OCI-LY1 (cell line): ENCODE data around the gene MLLT6.

Source experiments
- EZH2 ChIP-seq: fragments of 200-600 bp; sonication (generic), shearing (Covaris generic); IDR thresholded peaks from 2 replicates; pipeline ENCODE4 v1.8.0; 2017; ENCODE audit warnings: borderline replicate concordance, mixed run types, mild to moderate bottlenecking, antibody characterized with exemption, low read length, moderate library complexity, mixed read lengths
- TF ChIP-seq, protein P1 (sequence below): fragments of 200-600 bp; sonication (generic), shearing (Covaris generic); IDR thresholded peaks from 2 replicates; pipeline ENCODE4 v1.5.1; 2017; ENCODE audit warnings: mild to moderate bottlenecking, antibody characterized with exemption, low read length, moderate library complexity, mixed read lengths

DNA sequence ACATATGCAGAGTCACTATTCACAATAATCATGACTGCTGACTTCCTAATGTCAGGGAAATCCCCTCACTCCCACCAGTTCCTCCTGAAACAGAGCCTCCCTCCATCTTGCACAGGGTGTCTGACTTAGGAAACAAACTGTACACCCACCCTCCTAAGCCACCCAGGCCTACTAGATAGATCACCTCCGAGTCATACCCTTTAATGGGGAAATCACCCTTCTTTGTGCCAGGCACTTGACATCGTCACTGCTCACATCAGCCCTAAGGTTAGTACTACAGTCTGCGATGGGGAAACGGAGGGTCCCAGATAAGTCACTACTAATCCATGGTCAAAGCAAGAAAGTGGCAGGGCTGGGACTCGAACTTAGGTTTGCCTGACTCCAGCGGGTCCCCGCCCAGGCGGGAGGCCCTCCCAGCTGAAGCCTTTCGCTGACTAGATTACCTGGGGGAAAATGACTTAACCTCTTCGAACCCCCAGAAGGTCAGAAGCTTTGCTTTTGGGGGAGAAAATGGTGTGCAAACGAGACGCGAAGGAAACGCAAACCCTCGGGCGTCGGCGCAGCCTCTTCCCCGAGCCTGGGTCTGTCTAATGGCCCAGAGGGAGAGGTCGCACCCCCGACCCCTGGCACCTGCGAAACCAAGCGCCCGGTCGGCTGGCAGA, 3.4 kb upstream of the MLLT6 start:
- TF ChIP-seq, protein P1, sequence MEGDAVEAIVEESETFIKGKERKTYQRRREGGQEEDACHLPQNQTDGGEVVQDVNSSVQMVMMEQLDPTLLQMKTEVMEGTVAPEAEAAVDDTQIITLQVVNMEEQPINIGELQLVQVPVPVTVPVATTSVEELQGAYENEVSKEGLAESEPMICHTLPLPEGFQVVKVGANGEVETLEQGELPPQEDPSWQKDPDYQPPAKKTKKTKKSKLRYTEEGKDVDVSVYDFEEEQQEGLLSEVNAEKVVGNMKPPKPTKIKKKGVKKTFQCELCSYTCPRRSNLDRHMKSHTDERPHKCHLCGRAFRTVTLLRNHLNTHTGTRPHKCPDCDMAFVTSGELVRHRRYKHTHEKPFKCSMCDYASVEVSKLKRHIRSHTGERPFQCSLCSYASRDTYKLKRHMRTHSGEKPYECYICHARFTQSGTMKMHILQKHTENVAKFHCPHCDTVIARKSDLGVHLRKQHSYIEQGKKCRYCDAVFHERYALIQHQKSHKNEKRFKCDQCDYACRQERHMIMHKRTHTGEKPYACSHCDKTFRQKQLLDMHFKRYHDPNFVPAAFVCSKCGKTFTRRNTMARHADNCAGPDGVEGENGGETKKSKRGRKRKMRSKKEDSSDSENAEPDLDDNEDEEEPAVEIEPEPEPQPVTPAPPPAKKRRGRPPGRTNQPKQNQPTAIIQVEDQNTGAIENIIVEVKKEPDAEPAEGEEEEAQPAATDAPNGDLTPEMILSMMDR = no peak
- TF ChIP-seq EZH2 = no peak
